ENCODE measurements around the gene RBFOX2.
"Not testable (repeated sequence)": the region's sequence is repeated elsewhere in the genome, so short reads cannot be mapped to it uniquely, and the experiment has no call there.

RBFOX2 gene, protein sequence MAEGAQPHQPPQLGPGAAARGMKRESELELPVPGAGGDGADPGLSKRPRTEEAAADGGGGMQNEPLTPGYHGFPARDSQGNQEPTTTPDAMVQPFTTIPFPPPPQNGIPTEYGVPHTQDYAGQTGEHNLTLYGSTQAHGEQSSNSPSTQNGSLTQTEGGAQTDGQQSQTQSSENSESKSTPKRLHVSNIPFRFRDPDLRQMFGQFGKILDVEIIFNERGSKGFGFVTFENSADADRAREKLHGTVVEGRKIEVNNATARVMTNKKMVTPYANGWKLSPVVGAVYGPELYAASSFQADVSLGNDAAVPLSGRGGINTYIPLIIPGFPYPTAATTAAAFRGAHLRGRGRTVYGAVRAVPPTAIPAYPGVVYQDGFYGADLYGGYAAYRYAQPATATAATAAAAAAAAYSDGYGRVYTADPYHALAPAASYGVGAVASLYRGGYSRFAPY

DNA sequence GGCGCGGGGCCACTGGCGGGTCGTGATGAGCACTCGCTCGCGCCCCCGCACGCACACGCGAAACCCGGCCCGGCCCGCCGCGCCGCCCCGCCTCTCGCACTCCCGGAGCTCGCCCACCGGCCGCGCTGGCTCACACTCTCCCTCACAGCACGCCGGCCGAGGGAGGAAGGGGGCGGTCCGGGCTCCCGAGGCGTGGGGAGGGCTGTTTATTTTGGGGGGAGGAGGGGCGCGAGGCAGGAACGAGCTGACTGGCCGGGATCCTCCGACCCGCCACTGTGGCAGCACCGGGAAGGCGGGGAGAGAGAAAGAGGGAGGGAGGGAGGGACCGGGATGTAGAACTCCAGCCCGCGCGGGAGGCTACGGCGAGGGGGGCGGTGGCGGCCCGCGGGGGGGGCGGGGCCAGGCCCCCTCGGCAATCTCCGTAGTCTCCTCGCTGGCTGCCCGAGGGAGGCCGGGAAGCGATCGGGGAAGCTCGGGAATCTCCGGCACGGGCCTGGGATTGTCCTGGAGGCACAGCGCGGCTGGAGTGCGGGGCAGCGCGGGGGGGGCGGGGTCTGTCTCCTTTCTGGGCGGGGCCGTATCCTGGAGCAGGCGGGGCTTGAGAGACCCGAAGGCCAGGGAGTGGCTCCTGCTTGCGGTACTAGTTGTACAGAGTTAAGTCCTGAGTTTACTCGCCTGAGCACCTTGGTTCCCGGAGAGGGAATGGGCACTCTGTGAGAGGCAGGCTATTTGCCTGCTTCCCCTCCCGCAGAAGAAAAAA, at the start of gene RBFOX2:
Gene RBFOX2, minus strand, starts transcription at position 179 of the 760 bp plus-strand sequence. CDS start 399 bp downstream, outside the sequence.
- DNase-seq: peak; percentile 95

DNA sequence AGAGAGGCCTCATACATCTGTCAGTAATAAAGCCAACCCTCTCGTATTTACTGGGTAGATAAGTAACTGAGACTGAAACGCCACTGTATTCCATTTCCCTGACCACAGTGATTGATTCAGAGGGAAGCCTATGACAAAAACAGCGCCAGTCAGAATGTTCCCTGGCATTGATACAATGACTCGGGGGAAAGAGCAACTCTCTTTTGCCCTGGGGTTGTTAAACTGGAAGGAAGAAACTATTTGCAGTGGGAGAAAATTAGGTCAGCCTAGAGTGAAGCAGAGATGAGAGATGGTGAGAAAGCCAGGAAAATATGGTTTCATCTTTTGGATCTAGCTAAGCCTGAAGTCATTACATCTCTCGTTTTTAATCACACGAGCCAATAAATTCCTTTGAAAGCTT, 48.6 kb upstream of the RBFOX2 start:
- DNase-seq: no peak

DNA sequence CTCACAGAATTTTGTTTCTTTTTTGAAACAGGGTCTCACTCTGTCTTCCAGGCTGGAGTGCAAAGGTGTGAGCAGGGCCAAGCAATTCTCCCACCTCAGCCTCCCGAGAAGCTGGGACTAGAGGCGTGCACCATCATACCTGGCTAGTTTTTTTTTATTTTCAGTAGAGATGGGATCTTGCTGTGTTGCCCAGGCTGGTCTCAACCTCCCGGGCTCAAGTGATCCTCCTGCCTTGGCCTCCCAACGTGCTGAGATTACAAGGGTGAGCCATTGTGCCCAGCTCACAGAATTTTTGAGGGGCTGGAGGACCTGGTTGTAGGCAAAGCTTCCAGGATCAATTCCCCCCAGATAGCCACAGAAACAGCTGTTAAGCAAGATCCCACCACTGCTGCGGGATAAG, 47.1 kb upstream of the RBFOX2 start:
- DNase-seq: no peak

DNA sequence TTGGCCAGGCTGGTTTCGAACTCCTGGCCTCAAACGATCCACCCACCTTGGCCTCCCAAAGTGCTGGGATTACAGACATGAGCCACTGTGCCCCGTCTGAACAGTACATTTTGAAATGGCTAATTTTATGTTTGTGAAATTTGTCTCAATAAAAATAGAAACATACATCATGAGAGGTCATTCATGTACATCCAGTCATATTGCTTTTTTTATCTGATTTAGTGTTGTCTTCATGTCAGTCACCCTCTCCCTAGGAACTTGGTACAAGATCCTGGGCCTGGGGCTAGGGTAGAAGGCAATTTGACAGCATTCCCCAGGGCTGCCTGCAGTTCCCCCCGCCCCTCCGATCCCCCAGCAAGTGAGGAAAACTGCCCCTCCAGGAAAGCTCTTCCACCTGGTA, 46.6 kb upstream of the RBFOX2 start:
- no peak for DNase-seq

DNA sequence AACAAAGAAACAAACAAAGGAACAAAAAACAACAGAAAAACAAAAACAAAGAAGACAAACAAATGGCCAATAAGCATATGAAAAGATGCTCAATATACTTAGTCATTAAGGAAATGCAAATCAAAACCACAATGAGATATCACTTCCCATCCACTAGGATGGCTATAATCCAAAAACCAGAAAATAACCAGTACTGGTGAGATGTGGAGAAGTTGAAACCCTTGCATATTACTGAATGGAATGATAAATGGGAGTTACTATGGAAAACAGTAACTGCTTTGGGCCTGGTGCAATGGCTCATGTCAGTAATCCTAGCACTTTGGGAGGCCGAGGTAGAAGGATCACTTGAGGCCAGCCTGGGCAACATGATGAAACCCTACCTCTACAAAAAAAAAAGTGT, 44.9 kb upstream of the RBFOX2 start:
- DNase-seq: no peak

DNA sequence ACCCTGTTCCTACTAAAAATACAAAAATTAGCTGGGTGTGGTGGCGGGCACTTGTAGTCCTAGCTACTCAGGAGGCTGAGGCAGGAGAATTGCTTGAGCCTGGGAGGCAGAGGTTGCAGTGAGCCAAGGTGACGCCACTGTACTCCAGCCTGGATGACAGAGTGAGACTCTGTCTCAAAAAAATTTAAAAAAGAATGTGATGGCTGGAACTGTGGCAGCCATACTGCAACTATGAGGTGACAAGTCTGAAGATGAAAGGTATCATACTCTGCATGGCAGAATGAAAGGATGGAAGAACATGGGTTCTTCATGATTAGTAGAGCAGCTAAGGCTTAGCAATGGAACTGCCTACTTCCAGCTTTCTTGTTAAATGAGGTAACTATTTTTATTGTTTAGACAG, 42.0 kb upstream of the RBFOX2 start:
- not testable (repeated sequence) for DNase-seq

DNA sequence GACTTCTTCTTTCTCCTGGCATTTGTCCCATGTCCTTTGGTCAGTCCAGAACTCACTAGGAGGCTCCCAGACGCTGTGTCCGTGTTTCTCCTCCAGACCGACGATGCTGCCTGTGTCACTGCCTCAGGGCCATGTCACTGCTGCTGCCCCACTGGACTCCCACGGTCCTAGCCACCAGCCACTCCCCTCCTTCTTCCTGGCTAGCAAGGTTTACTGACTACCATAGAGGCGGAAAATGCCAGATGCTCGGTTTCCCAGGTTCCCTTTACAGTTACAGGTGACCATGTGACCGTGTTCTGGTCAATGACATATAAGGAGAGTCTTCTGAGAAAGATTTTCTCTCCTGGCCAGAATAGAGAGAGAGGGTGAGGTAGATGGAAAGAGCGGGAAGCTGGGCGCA, 40.7 kb upstream of the RBFOX2 start:
- no peak for DNase-seq

DNA sequence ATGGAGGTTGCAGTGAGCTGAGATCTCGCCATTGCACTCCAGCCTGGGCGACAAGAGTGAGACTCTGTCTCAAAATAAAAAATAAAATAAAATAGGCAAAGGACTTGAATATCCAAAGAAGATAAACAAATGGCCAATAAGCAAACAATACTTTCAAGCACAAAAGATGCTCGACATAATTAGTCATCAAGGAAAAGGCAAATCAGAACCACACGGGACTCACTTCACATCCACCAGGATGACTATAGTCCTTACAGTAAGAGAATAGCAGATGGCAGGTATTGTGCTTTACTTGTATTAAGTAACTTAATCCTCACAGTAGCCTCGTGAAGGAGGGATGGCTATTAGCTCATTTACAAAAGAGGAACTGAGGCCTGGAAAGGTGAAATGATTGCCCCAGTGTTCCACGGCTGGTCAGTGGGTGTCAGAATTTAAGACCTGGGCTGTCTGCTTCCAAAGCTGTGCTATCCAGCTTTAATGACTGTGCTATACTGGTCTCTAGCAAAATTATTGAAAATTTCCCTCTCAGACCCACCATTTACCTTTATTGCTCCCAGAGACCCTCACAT, 40.2 kb upstream of the RBFOX2 start:
- DNase-seq: peak; percentile 78

DNA sequence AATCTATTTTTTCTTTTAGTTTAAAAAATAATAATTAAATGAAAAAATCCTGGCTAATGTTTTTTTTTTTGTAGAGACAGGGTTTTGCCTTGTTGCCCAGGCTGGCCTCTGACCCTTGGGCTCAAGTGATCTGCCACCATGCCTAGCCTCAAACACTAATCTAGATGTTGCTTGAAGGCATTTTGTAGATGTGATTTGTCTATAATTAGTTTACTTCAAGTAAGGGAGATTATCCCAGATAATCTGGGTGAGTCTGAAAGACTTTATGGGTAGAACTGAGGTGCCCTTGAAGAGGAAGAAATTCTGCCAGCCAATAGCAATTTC, 38.6 kb upstream of the RBFOX2 start:
- no peak for DNase-seq

DNA sequence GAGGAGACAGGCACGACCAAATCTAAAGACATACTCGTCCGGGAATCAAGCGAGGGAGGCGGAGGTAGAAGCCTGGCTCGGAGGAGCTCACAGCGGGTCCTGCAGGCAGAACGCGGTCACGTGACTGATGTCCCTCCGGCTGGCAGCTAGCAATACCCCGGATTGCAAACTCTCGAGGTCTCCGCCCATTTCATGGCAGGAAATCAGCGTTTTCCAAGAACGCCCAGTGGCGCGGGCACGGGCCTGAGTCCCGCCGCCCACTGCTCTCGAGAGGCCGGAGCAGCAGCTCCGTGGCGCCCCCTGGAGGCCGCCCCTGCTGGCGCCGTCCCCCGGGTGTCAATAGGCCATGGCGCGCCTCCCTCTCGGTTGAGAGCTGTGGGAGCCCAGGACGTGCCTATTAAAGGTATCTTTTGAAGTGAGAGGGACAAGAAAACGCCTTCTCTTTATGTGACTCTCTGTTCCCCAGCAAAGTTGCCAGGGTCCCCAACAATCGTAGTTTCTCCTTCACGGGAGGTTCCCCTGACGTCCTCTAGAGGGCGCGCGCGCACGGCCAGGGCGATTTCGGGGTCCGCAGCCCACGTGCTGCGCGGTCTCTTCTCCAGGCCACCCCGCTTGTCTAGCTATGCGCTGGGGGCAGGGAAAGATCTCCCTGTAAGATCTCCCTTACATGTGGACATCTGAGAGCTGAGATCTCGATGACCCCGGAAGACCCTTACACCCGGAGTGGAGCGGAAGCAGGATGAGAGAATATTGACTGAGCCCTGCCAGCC, 37.3 kb upstream of the RBFOX2 start:
- DNase-seq: peak; percentile 96

DNA sequence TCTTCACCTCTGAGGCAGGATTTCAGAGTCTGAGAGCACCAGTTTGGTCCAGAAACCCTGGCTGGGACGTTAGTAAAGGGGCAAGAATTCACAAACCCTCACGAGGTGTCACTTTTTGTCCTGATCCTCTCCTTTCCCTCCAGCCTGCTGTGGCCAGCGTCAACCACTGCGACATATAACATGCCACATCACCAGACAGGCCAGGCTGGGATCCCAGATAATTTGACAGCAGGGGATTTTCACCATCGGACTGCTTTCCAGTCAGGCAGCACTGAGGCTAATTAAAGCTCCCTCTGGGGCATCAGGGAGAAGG, 36.8 kb upstream of the RBFOX2 start:
- DNase-seq: no peak

DNA sequence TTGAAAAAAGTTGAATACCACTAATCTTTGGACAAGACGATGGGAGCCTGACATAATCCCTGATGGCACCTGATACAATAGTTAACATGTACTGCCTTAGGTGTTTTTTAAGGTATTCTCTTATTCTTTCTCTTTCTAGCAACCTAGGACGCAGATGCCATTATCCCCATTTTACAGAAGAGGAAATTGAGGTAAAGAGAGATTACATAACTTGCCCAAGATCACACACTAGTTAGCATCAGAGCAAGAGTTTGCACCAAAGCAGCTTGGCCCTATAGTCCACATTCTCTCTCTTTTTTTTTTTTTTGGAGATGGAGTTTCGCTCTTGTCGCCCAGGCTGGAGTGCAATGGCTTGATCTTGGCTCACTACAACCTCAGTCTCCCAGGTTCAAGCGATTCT, 35.7 kb upstream of the RBFOX2 start:
- no peak for DNase-seq

DNA sequence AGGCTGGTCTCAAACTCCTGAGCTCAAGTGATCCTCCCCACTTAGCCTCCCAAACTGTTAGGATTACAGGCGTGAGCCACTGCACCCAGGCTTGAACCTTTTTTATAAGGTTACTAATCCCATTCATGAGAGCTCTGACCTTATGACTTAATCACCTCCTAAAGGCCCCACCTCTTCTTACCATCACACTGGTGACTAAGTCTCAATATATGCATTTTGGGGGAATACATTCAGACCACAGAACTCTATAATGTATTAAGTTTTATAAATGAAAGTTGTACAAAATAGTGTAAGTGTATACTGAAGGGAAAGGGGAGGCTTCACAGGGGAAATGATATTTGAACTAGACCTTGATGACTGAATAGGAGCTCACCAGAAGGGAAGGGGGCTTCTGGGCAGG, 28.4 kb upstream of the RBFOX2 start:
- DNase-seq: no peak

DNA sequence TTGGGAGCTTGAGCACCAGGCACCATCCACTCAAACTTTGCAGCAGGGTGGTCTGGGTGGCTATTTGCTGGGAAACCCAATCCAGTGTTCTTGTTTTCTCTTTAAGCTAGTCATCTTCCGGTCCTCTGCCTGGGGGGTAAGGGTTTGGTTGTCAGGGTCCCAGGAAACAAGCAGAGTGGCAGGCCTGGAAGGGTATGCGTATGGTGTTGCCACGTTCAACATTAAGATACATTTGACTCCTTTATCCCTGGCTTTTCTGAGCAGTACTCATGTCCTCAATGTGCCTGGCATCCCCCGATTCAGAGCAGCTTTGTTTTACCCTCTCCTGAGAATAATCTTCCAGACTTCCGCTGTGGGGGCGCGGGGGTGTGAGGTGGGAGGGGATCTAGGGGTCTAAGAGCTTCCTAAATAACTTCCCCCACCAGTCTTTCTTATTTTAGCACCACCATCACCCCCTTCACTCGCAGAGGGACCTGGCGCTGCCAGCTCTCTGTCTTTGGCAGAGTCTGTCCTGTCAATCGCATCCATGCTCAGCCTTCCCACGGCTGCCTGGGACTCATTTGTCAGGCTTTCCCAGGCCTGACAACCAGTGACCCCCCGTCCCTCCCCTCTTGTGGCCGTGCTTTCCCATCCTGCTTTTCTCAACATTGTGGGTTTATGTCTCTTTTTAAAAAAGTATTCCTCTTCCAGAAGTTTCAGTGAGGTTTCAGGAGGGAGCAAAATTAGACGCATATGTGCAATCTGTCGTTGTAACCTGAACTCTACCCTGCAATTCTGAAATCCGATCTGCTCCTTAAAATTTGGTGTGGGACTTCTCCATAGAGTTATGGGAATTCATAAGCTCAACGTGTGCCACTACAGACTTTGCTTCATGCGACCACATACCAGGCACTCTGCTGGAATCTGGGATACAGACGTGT, 27.0 kb upstream of the RBFOX2 start:
- DNase-seq: peak; percentile 98

DNA sequence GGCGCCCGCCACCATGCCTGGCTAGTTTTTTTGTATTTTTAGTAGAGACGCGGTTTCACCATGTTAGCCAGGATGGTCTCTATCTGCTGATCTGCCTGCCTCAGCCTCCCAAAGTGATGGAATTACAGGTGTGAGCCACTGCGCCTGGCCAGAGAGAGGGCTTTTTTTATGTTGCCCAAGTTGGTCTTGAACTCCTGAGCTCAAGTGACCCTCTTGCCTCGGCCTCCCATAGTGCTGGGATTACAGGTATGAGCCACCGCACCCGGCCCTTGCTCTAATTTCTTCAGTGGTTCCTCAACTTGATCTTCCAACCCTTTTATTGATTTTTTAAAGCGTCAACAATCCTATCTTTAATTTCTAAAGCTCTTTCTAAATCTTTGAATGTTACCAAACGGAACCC, 25.8 kb upstream of the RBFOX2 start:
- DNase-seq: not testable (repeated sequence)

DNA sequence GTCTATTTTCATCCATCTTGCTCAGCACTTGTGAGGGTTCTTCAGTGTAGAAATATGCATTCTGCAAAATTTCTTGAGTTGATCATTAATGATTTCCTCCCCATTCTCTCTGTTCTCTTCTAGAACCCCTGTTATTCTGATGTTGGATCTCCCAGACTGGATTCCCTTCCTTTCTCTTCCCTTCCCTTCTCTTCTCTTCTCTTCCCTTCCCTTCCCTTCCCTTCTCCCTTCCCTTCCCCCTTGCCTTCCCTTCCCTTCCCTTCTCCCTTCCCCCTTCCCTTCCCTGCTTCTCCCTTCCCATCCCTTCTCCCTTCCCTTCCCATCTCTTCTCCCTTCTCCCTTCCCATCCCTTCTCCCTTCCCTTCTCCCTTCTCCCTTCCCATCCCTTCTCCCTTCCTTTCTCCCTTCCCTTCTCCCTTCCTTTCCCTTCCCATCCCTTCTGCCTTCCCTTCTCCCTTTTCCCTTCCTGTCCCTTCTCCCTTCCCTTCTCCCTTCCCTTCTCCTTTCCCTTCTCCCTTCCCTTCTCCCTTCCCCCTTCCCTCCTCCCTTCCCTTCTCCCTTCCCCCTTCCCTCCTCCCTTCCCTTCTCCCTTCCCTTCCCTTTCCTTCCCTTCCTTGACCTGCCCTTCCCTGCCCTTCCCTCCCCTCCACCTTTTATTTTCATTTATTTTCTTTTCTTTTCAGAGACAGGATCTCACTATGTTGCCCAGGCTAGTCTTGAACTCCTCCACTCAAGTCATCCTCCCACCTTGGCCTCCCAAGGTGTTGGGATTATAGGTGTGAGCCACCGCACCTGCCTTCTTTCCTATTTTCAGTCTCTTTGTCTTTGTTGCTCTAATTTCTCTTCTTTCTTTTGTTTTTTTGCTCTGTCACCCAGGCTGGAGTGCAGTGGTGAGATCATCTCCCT, 24.9 kb upstream of the RBFOX2 start:
- DNase-seq: no peak

DNA sequence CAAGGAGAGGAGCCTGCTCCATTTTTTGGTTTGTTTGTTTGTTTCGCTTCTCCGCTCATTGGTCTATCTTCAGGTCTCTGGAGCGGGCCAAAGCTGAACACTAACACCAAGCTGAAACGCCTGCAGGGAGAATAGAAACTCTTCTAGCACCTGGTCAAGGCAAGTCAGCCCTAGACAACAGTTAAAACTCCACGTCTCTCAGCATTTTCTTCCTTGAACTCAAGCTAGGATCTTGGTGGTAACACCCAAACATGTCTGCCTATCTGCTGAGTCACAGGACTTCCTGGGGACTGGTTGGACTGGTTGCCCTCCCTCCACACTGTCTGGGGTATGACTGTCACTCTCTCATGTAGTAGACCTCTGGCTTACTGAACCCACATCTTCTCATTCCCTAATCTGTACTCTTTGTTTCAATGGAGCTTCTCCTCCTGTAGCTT, 23.9 kb upstream of the RBFOX2 start:
- DNase-seq: no peak

DNA sequence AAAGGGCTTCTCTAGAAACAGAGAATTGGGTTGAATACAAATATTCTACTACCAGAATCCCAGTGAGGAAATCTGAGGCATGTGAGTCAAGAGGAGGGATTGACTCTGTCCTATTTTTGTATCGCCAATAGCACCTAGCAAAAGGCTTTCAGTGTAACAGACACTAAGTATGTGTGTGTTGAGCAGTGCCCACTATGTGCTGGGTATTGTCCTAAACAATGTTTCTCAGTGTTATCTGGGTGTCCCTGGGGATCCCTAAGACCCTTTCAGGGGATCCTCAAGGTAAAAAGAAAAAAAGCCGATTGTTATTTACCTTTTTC, 21.0 kb upstream of the RBFOX2 start:
- no peak for DNase-seq

DNA sequence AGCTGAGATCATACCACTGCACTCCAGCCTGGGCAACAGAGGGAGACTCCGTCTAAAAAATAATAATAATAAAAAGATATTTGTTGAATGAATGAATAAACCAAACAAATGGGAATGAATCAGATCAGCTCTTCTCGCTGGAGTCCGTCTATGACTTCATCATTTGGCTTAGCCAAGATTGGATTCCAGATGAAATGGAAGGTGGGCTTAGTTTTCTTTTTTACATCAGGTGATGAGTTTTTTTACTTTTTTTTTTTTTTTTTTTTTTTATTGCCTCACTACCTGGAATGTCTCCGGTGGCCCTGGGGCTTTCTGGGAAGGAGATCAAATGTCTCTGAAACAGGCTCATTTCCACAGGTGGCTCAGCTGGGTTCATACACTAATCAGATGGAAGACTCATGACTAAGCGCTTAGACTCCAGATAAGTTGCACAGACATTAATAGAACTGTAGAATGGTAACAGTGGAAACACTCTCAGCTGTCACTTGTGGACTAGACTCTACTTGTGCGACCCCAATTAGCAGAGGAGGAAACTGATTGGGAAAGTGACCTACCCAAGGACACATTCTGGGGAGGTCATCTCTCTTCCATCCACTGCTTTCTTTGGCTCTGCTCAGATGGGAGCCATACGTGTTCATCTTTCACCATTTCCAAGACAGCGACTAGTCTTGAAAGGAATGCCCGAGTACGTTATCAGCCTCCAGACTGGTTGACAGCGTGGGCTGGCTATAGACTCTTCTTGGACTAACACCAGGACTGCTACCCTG, 20.5 kb upstream of the RBFOX2 start:
- peak; percentile 92 for DNase-seq

DNA sequence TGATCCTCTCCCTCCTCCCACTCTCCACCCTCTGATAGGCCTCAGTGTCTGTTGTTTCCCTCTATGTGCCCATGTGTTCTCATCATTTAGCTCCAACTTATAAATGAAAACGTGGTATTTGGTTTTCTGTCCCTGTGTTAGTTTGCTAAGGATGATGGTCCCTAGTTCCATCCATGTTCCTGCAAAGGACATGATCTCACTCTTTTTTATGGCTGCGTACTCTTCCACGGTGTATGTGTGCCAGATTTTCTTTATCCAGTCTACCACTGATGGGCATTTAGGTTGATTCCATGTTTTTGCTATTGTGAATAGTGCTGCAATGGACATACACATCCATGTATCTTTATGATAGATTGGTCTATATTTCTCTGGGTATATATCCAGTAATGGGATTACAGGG, 15.9 kb upstream of the RBFOX2 start:
- not testable (repeated sequence) for DNase-seq

DNA sequence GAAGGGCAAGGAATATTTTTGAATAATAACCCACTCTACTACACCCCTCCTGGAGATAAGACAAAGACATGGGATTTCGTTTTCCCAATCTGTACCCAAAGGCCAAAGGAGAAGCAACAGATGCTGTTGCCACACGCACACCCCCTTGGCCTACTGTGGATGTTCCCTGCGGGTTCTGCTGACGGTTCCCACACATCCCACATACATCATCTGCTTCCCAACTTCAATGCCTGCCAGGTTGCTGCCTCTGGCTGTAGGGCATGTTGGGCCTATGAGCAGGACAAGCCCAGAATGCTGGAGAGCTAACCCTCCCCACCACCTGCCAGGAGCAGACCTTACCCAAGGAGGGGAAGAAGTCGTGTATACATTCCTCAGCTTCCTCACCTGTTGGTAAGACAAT, 13.6 kb upstream of the RBFOX2 start:
- DNase-seq: no peak
